Frontal cortex (tissue), 4 donors: ENCODE measurements around the gene EPB41L4A. TPM values are rescaled to one million over a fixed set of nuclear protein-coding genes. Genes with fewer than 3 reads are reported as not detected.
"Not testable (repeated sequence)": the region's sequence is repeated elsewhere in the genome, so short reads cannot be mapped to it uniquely, and the experiment has no call there.

ENCODE experiments used
- DNase-seq, 2 donors: peaks; one replicate each; pipeline ENCODE4 v3.0.0; 2012; ENCODE audit warnings: low spot score in 2 of 2
- FAIRE-seq: peaks from 2 replicates; lab custom pipeline; 2012; peaks lifted over from hg19 to GRCh38; lab: Jason Lieb, UNC
- total RNA-seq: library from RNA; depleted of rRNA; stranded (reverse); fragments of >200 nt; gene quantifications from one replicate; pipeline ENCODE4 v1.2.3, GENCODE V29; 2014
- donor health status: control.
- donor health status: control.
- donor health status: control.

EPB41L4A gene
- total RNA-seq, 1 donor from 2014 or later: 33.8 TPM

DNA sequence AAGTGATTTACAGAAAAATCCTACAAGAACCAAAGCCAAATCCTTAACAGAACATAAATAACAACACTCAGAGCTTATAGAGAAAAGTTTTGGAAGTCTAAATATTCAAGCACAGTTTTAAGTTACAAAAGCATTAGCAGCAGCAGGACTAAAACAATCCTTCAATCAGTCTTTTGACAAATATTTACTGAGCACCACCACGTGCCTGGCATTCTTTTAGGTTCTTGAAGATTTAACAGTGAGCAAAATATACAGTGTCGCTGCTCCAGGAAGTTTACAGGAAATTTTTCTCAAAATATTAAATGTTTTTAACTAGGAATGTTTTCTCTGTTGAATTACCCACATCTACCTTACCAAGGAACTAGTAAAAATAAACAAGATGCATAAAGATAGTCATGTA lies 11.4 kb downstream of the EPB41L4A start:
- FAIRE-seq (no peak), DNase-seq (no peak)

DNA sequence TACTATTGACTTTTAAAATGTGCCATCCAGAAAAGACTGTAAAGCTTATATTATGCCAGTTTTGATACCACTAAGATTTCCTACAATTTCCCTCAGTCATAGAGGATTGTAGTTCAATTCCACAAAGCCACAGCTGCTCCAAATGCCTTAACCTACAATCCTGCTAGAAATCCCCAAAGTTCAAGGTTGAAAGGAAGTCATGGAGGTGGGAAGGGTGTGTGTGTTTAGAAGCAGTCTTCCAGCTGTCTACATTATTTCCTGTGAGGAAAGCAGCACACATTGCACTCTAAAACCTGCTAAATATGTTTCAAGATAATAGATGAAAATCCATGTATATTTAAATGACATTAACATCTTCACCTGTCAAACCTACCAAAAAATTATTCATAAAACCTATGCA lies 11.8 kb downstream of the EPB41L4A start:
- no peak for FAIRE-seq
- DNase-seq: no peak

DNA sequence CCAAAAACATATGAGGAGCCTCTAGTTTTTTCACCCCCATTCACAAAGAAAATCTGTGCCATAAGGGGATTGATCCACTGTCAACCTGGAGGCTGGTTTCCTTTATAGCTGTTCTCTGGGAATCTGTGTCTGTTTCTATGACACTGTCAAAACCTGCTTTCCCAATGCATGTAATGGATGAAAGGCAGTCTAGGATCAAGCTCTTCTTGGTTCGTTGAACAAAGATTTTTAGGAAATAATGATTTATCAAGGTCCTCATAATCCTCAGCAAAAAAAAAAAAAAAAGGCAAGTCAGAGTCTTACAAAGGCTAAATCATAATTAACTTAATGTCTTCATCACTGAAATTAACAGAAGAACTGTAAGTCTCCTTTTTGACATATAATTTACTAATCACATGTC lies 16.0 kb downstream of the EPB41L4A start:
- DNase-seq (no peak), FAIRE-seq (no peak)

GRCh38 chr5:112401924-112402323 lies 17.2 kb downstream of the EPB41L4A start:
- FAIRE-seq: no peak
- no peak for DNase-seq

GRCh38 chr5:112397690-112398089 lies 21.4 kb downstream of the EPB41L4A start:
- FAIRE-seq: no peak
- DNase-seq: no peak

DNA sequence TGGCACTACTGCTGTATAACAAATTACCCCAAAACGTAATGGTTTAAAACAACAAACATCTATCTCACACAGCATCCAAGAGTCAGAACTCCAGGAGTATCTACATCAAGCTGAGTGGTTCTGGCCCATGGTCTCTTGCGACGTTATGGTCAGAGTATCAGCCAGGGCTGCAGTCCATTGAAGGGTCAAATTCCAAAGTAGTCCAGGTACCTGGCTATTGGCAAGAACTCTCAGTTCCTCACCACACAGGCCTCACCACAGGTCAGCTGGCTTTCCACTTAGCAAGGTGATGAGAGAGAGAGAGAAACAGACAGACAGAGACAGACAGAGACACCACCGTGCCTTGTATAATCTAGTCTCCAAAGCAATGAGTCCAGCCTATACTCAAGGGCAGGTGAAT lies 22.6 kb downstream of the EPB41L4A start:
- FAIRE-seq: no peak
- no peak for DNase-seq

GRCh38 chr5:112395299-112395698 lies 23.8 kb downstream of the EPB41L4A start:
- FAIRE-seq, DNase-seq: not testable (repeated sequence)

DNA sequence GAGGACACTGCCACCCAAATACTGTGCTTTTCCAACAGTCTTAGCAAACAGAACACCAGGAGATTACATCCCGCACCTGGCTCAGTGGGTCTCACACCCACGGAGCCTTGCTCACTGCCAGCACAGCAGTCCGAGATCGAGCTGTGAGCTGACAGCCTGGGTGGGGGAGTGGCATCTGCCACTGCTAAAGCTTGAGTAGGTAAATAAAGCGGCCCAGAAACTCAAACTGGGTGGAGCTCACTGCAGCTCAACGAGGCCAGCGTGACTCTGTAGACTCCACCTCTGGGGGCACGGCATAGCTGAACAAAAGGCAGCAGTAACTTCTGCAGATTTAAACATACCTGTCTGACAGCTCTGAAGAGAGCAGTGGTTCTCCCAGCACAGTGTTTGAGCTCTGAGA lies 28.8 kb downstream of the EPB41L4A start:
- FAIRE-seq: no peak

DNA sequence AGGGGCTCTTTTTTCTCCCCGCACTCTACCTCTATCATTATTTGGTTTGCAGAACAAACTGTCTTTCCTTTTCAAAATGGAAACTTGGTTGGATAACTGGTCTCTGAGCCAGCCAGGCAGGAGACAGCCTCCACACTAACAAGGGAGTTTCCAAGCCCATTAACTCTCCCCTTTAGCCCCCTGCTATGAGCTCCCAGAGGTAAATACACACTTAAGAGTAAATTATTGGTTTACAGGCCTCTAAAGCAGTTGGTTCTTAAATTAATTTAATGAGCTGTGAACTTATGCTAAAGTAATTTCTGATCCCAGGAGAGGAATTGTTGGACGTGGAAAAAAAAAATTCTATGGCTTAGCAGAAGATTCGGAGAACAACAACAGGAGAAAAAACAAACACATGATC lies 30.3 kb downstream of the EPB41L4A start:
- no peak for FAIRE-seq
- DNase-seq: no peak

More for the DNA sequence above, 28.8 kb downstream of the EPB41L4A start:
- no peak for DNase-seq

GRCh38 chr5:112388074-112388473 lies 31.0 kb downstream of the EPB41L4A start:
- no peak for FAIRE-seq

GRCh38 chr5:112386766-112387165 lies 32.3 kb downstream of the EPB41L4A start:
- DNase-seq: no peak

More at GRCh38 chr5:112388074-112388473, 31.0 kb downstream of the EPB41L4A start:
- DNase-seq: no peak

DNA sequence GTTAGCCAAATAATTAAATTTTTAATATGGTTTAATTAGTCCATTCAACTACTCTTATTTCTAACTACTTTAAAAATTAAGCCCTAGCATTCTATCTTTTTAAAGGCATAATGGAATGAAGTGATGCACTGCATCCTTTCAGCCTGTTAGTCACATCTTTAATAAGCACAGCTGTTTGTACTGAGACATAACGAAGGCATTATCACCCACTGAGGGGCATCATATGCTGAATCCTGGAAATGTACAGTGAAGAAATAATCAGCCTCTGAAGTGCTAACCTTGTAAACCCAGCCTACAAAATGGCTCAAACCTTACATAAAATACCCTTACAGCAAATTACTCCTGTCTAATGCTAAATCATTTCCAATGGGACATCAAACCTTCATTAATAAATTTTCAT lies 33.1 kb downstream of the EPB41L4A start:
- FAIRE-seq (no peak), DNase-seq (no peak)

More at GRCh38 chr5:112386766-112387165, 32.3 kb downstream of the EPB41L4A start:
- FAIRE-seq: no peak

GRCh38 chr5:112385566-112385965 lies 33.5 kb downstream of the EPB41L4A start:
- no peak for DNase-seq
- no peak for FAIRE-seq

GRCh38 chr5:112384523-112384922 lies 34.6 kb downstream of the EPB41L4A start:
- DNase-seq: no peak
- FAIRE-seq: no peak

DNA sequence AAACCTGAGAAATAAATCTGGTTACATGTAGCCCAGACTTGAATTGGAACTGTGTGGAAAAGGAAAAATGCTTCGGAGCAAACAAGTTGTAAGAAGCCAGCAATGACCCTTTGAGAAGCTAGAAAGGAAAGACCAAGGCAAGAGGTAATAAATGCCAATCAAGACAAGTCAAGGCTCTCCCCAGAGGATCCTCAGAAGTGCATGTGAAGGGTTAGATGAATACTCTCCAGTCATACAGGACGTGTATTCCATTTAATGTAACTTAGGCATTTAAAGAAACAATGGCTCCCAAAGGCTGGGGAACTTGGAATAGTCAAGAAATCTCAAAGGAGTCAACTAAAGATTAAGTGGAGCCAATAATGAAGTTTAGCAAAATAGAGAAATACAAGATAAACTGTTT lies 36.2 kb downstream of the EPB41L4A start:
- DNase-seq (no peak), FAIRE-seq (no peak)

- DNase-seq (no peak), FAIRE-seq (no peak)
Observed at GRCh38 chr5:112381521-112381920, 37.6 kb downstream of the EPB41L4A start.

DNA sequence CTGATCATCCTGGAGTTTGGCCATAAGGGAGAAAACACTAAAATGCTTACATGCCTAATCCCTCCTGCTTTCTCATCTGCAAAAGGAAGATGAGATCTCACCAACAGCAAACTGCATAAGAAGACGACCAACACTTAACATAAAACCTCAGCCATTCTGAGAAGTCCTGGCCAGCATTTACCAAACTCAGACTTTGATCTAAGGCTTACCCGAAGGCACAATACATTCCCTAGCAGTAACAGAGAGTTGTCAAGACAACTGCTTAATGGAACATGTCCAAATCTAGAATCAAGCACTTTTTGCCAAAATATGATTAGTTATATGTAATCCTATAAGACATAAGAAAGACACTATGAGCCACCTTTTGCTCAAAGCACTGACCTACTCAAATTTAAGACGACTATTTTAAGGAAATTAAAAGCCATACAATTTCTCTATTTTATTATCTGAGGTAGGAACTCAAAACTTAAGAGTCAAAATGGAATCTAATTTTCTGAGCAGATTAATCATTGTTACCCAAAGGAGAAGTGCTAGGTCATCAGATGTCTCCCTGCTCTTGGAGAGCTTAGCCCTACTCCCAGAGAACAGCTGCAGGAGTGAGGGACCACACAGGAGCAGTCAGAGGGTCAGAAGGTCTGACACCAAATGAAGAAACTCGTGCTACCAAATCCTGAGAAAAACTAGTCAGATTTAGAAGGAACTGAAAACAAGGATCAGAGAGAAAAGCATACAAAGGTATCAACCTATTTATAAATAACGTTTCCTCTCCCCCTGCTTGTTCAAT lies 39.3 kb downstream of the EPB41L4A start:
- FAIRE-seq: no peak
- no peak for DNase-seq

GRCh38 chr5:112374818-112375217 lies 44.3 kb downstream of the EPB41L4A start:
- DNase-seq (no peak), FAIRE-seq (no peak)

DNA sequence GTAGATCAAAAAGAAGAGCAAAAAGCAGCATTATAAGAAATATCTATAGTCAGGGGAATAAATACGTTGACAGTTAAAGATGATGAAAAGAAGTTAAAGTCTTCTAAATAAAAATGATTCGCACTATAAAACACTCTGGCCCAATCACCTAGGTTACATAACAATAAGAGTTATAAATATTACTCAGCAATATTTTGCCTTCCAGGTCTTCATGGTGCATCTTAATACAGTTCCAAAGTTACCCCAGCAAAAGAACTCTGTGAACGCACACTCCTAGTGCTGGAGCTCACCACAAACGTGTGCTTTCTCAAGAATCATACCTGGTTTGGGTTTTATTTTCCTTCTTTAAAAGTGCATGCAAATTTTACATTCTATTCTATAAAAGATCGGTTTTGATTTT lies 44.7 kb downstream of the EPB41L4A start:
- FAIRE-seq (no peak), DNase-seq (no peak)

DNA sequence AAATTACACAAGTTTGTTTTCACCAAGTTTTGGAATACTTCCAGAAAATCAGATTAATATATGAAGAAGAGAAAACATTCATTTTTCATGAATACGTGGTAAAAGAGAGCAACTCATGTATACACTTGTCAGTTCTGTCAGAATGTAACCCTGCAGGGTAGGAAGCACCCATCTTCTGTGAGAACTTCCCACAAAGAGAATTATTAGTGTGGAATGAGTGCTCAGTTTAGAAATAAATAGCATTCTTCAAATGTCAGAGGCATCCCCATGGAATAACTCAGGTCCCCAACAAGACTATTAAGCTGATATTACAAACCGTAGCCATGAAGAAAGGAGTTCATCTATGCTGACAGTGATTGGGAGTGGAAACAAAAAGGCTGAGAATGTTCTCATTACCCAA lies 45.2 kb downstream of the EPB41L4A start:
- FAIRE-seq (no peak), DNase-seq (no peak)

- FAIRE-seq: no peak
Observed at GRCh38 chr5:112372543-112372942, 46.5 kb downstream of the EPB41L4A start.

GRCh38 chr5:112371067-112371466 lies 48.0 kb downstream of the EPB41L4A start:
- no peak for DNase-seq
- FAIRE-seq: no peak

More at GRCh38 chr5:112372543-112372942, 46.5 kb downstream of the EPB41L4A start:
- DNase-seq: no peak
